GM23338 (cell line): Measurements from ENCODE around the gene DCLK1. TPM values are rescaled to one million over a fixed set of nuclear protein-coding genes. Genes with fewer than 3 reads are reported as not detected.

ENCODE experiments used
- ATAC-seq: fragments of 200-7000 bp; cut with Tn5 transposase; 3 replicates; pipeline ENCODE4 v1.9.1; 2020
- DNase-seq: peaks from one replicate; pipeline ENCODE4 v3.0.0-alpha.2; 2015; ENCODE audit warnings: low spot score
- H2AFZ ChIP-seq: fragments of 200-600 bp; sonication (generic); 2 replicates; pipeline ENCODE4 v1.8.0; 2016; ENCODE audit warnings: antibody characterized with exemption, mild to moderate bottlenecking, moderate library complexity
- H3F3A ChIP-seq: fragments of 200-600 bp; sonication (generic); replicated peaks from 2 replicates; pipeline ENCODE4 v1.8.0; 2017; ENCODE audit warnings: antibody characterized with exemption, mixed run types, low read depth
- H3K27ac ChIP-seq: fragments of 200-600 bp; sonication (generic); 2 replicates; pipeline ENCODE4 v1.6.1; 2016; ENCODE audit warnings: low read depth
- H3K27me3 ChIP-seq: fragments of 200-600 bp; sonication (generic); 2 replicates; pipeline ENCODE4 v1.8.0; 2016; ENCODE audit warnings: mild to moderate bottlenecking, mixed run types, moderate library complexity; ENCODE audit not compliant: insufficient read depth
- H3K36me3 ChIP-seq: fragments of 200-600 bp; sonication (generic); 2 replicates; pipeline ENCODE4 v1.8.0; 2016; ENCODE audit warnings: mild to moderate bottlenecking; ENCODE audit not compliant: insufficient read depth
- H3K4me1 ChIP-seq: fragments of 200-600 bp; sonication (generic); 2 replicates; pipeline ENCODE4 v1.8.0; 2016; ENCODE audit warnings: mild to moderate bottlenecking, moderate library complexity; ENCODE audit not compliant: insufficient read depth
- H3K4me2 ChIP-seq: fragments of 200-600 bp; sonication (generic); 2 replicates; pipeline ENCODE4 v1.7.1; 2017; ENCODE audit warnings: mixed run types
- H3K4me3 ChIP-seq: fragments of 200-600 bp; sonication (generic); 2 replicates; pipeline ENCODE4 v1.6.1; 2016; ENCODE audit warnings: mixed run types
- H3K79me2 ChIP-seq: fragments of 200-600 bp; sonication (generic); replicated peaks from 2 replicates; pipeline ENCODE4 v1.8.0; 2017; ENCODE audit warnings: mild to moderate bottlenecking; ENCODE audit not compliant: insufficient read depth
- H3K9me2 ChIP-seq: fragments of 200-600 bp; sonication (generic); 2 replicates; pipeline ENCODE4 v1.8.0; 2017; ENCODE audit not compliant: insufficient read depth
- H4K20me1 ChIP-seq: fragments of 200-600 bp; sonication (generic); replicated peaks from 2 replicates; pipeline ENCODE4 v1.8.0; 2017; ENCODE audit warnings: mild to moderate bottlenecking; ENCODE audit not compliant: insufficient read depth
- H3K27ac Mint-ChIP-seq: 2 replicates; pipeline ENCODE4 v1.8.0; 2020; ENCODE audit warnings: inconsistent platforms, mild to moderate bottlenecking, moderate library complexity, mixed read lengths
- H3K27me3 Mint-ChIP-seq: 3 replicates; pipeline ENCODE4 v1.8.0; 2022; ENCODE audit warnings: low read depth, mild to moderate bottlenecking, moderate library complexity, mixed read lengths, inconsistent platforms; ENCODE audit not compliant: insufficient read depth, poor library complexity
- H3K36me3 Mint-ChIP-seq: 3 replicates; pipeline ENCODE4 v1.8.0; 2021; ENCODE audit warnings: low read depth, mild to moderate bottlenecking, inconsistent platforms, moderate library complexity, mixed read lengths
- H3K4me1 Mint-ChIP-seq: 3 replicates; pipeline ENCODE4 v1.8.0; 2020; ENCODE audit warnings: mild to moderate bottlenecking, inconsistent platforms, mixed read lengths
- H3K4me3 Mint-ChIP-seq: 3 replicates; pipeline ENCODE4 v1.8.0; 2021; ENCODE audit warnings: moderate library complexity, mild to moderate bottlenecking, inconsistent platforms, mixed read lengths
- H3K9me3 Mint-ChIP-seq: 3 replicates; pipeline ENCODE4 v1.8.0; 2020; ENCODE audit warnings: moderate library complexity, mild to moderate bottlenecking, inconsistent platforms, mixed read lengths
- CREB1 ChIP-seq: fragments of 250-450 bp; sonication (Bioruptor Pico); IDR thresholded peaks from 2 replicates; pipeline ENCODE4 v1.5.0; 2020; ENCODE audit warnings: low read depth, mild to moderate bottlenecking, moderate library complexity
- CTCF ChIP-seq, 2 experiments: fragments of 200-600 bp in 1 of 2; sonication (generic) in 1 of 2; conservative IDR thresholded peaks; 2 replicates each; pipeline versions ENCODE4 v1.5.1 to v1.6.1; 2016 to 2017; ENCODE audit warnings: antibody characterized with exemption in 2 of 2, low read depth in 2 of 2, mild to moderate bottlenecking in 2 of 2, moderate library complexity in 1 of 2
- EZH2 ChIP-seq: fragments of 200-600 bp; sonication (generic); IDR thresholded peaks from one replicate; pipeline ENCODE4 v1.8.0; 2017; ENCODE audit warnings: antibody characterized with exemption, mild to moderate bottlenecking, low read depth; ENCODE audit not compliant: unreplicated experiment
- EZH2phosphoT487 ChIP-seq: fragments of 200-600 bp; sonication (generic); IDR thresholded peaks from one replicate; pipeline ENCODE4 v1.8.1; 2018; ENCODE audit warnings: antibody characterized with exemption; ENCODE audit not compliant: unreplicated experiment
- JUNB ChIP-seq: IDR thresholded peaks from one replicate; pipeline ENCODE4 v1.6.1; 2016; ENCODE audit warnings: antibody characterized with exemption; ENCODE audit not compliant: unreplicated experiment
- NANOG ChIP-seq: IDR thresholded peaks from 2 replicates; pipeline ENCODE4 v1.6.1; 2016; ENCODE audit warnings: antibody characterized with exemption, borderline replicate concordance
- REST ChIP-seq: IDR thresholded peaks from one replicate; pipeline ENCODE4 v1.6.1; 2018; ENCODE audit warnings: antibody characterized with exemption; ENCODE audit not compliant: unreplicated experiment
- ZNF114 ChIP-seq: fragments of 250-450 bp; sonication (Bioruptor Pico); IDR thresholded peaks from 2 replicates; pipeline ENCODE4 v1.5.0; 2020; ENCODE audit warnings: mild to moderate bottlenecking, moderate library complexity
- ZNF331 ChIP-seq: fragments of 250-450 bp; sonication (Bioruptor Pico); IDR thresholded peaks from 2 replicates; pipeline ENCODE4 v1.5.0; 2020; ENCODE audit warnings: low read depth, mild to moderate bottlenecking, moderate library complexity
- polyA plus RNA-seq: library from polyadenylated mRNA; unstranded; fragments of >200 nt; fragmentation: Nextera tagmentation; extraction: Ambion mirVana; gene quantifications from 2 replicates; pipeline ENCODE4 v1.2.1, GENCODE V29; 2016
- total RNA-seq: library from RNA; depleted of rRNA; stranded (reverse); fragments of >200 nt; shearing (Covaris generic); gene quantifications from 2 replicates; pipeline ENCODE4 v1.2.3, GENCODE V29; 2014
- TF ChIP-seq, protein P1 (sequence below): IDR thresholded peaks from 2 replicates; pipeline ENCODE4 v1.6.1; 2016; ENCODE audit warnings: antibody characterized with exemption

DCLK1 gene
- total and polyA plus RNA-seq, 2 experiments from 2014 or later: 13.1 to 57.7 TPM

DNA sequence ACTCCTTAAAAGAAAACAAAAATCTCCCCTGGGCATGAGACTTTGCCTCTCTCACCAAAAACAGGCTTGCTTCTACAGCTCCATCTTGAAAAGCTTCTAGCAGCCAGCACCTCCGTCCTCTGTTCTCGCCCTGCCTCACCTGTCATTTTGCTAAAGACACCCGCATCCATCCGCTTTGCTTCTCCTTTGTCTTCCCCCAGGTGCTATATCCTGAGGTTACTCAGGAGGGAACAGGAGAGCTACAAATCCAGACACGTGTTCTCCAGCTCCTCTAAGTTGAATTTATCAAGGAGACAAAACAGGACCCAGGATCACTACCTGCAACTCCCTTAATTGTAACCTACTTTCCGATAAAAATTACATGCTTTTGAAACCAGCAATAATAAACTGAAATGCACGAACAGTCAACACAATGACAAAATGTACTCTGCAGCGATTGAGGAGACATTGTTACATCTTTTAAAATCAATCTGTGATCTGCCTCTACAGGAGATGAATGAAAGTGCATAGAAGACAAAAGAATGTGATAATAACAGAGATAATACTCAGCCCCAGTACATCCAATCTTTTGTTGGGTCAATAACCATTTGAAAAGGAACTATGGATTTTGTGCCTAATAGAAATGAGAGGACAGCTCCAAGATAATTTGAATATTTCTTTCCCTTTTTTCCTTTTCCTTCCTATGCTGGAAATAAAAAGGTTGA lies 221.2 kb downstream of the DCLK1 start:
- no peak overlapping the region for H3K27ac ChIP-seq
- ATAC-seq (peak; percentile 77), DNase-seq (peak; percentile 59)
- peaks cover 12% of the 10 kb centered on the region for H3K36me3 Mint-ChIP-seq
- H3K27me3 Mint-ChIP-seq: peaks cover 9% of the 10 kb centered on the region
- no peak overlapping the region for H3K4me2 ChIP-seq
- H3K4me3 Mint-ChIP-seq: no peak overlapping the region
- no peaks in the 10 kb centered on the region for H3K36me3 ChIP-seq
- no peaks in the 10 kb centered on the region for H3K27me3 ChIP-seq
- H3K4me1 ChIP-seq: peaks cover 24% of the 10 kb centered on the region
- peaks cover 14% of the 10 kb centered on the region for H3K9me3 Mint-ChIP-seq
- TF ChIP-seq ZNF114 (CRISPR knock-in tag) (no peak), CTCF (conservative IDR thresholded peaks at IDR 0.05; ENCODE audit: low read depth in 2 of 2) (peak; percentile 14 to 35; a peak in 2 of 4 replicates)
- no peak overlapping the region for H3K4me3 ChIP-seq
- no peaks in the 10 kb centered on the region for H4K20me1 ChIP-seq
- no peaks in the 10 kb centered on the region for H3F3A ChIP-seq
- peaks cover 30% of the 10 kb centered on the region for H3K4me1 Mint-ChIP-seq
- H3K27ac Mint-ChIP-seq: 0 out of 2 replicates have a peak overlapping the region, but pooled peaks have one; percentile 15
- peaks cover 3% of the 10 kb centered on the region; the same call in 1 of the 2 replicates for H3K9me2 ChIP-seq
- H3K79me2 ChIP-seq: no peaks in the 10 kb centered on the region
- H2AFZ ChIP-seq: no peak overlapping the region

- Histone ChIP-seq H3F3A (no peaks in the 10 kb centered on the region), H3K4me1 (peaks cover 24% of the 10 kb centered on the region), H4K20me1 (no peaks in the 10 kb centered on the region), H2AFZ (no peak overlapping the region), H3K9me2 (peaks cover 3% of the 10 kb centered on the region; the same call in 1 of the 2 replicates), H3K4me3 (no peak overlapping the region), H3K4me2 (no peak overlapping the region), H3K27ac (no peak overlapping the region), H3K79me2 (no peaks in the 10 kb centered on the region), H3K27me3 (no peaks in the 10 kb centered on the region), H3K36me3 (no peaks in the 10 kb centered on the region)
- H3K36me3 Mint-ChIP-seq: peaks cover 12% of the 10 kb centered on the region
- no peak overlapping the region for H3K4me3 Mint-ChIP-seq
- no peak for DNase-seq
- no peak for ATAC-seq
- H3K27ac Mint-ChIP-seq: no peak overlapping the region
- H3K9me3 Mint-ChIP-seq: peaks cover 14% of the 10 kb centered on the region
- H3K27me3 Mint-ChIP-seq: peaks cover 11% of the 10 kb centered on the region
- H3K4me1 Mint-ChIP-seq: peaks cover 30% of the 10 kb centered on the region
- no peak for TF ChIP-seq REST
- no peak for TF ChIP-seq JUNB
- TF ChIP-seq EZH2: no peak
- TF ChIP-seq, protein P1, sequence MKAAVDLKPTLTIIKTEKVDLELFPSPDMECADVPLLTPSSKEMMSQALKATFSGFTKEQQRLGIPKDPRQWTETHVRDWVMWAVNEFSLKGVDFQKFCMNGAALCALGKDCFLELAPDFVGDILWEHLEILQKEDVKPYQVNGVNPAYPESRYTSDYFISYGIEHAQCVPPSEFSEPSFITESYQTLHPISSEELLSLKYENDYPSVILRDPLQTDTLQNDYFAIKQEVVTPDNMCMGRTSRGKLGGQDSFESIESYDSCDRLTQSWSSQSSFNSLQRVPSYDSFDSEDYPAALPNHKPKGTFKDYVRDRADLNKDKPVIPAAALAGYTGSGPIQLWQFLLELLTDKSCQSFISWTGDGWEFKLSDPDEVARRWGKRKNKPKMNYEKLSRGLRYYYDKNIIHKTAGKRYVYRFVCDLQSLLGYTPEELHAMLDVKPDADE: no peak
- no peak for TF ChIP-seq NANOG
- no peak for TF ChIP-seq CREB1
- TF ChIP-seq EZH2phosphoT487: no peak
- no peak for TF ChIP-seq ZNF331 (CRISPR knock-in tag)
Measured at GRCh38 chr13:35909091-35909490, 222.1 kb downstream of the DCLK1 start.
